Eye (tissue), 1 donor: ENCODE measurements around the gene ACSL1.

Experiments
- DNase-seq: peaks from one replicate; pipeline ENCODE4 v3.0.0-alpha.2; 2015

The ACSL1 gene

DNA sequence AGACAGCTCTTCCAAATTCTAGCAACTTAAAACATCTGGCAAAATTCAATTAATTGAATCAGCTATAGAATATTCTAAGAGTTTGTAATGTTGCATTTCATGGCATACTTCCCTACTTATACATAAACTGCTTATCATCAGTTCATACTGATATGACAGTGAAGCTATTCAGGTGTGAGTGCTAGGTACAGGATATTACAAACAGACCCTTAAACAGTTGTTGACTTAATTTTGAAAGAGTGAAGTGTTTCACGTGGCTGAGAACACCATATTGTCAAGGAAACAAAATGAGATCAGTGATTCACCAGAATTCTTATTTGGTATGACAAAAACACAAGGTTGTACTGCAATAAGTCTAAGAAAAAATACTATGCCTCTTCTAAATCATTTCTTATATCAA, 119.3 kb downstream of the ACSL1 start:
- DNase-seq = no peak

GRCh38 chr4:184705692-184706091, 120.1 kb downstream of the ACSL1 start:
- no peak for DNase-seq
